Measurements from ENCODE around the gene TAP1. TPM values are rescaled to one million over a fixed set of nuclear protein-coding genes. Genes with fewer than 3 reads are reported as not detected.

Gene TAP1
- total and polyA plus RNA-seq, 2 of the 8 experiments (the other 6 are each of a cell fraction or from before 2014, with no cell fraction given) = 16.8 to 22.0 TPM

- no peaks in the 10 kb centered on the region for H4K20me1 ChIP-seq (replicated peaks in 1 of 2; ENCODE audit: control insufficient read depth in 1 of 2, insufficient read depth in 2 of 2, low read length in 2 of 2)
- no peak overlapping the region for H2BK5ac ChIP-seq (ENCODE audit: low read depth, low read length)
- H3K56ac ChIP-seq (replicated peaks; ENCODE audit: insufficient read length, low read depth, low read length) = no peak overlapping the region
- no peak overlapping the region for H4K8ac ChIP-seq (ENCODE audit: extremely low read depth, insufficient read depth, low read length)
- no peak overlapping the region for H2BK15ac ChIP-seq (ENCODE audit: low read length)
- H4K5ac ChIP-seq (ENCODE audit: insufficient read length, low read depth, low read length) = no peak overlapping the region
- FAIRE-seq = no peak
- no peak overlapping the region for H3K23ac ChIP-seq (ENCODE audit: insufficient read length)
- H3K79me2 ChIP-seq (ENCODE audit: control insufficient read depth in 1 of 2, insufficient read depth in 2 of 2, low read length in 2 of 2) = no peaks in the 10 kb centered on the region
- no peaks in the 10 kb centered on the region for H3K36me3 ChIP-seq (ENCODE audit: control insufficient read depth in 2 of 4, insufficient read depth in 4 of 4, low read length in 3 of 4)
- H3K14ac ChIP-seq (ENCODE audit: insufficient read length) = no peak overlapping the region
- H3K27ac ChIP-seq (ENCODE audit: low read depth, low read length) = no peak overlapping the region
- no peaks in the 10 kb centered on the region for H3K9me3 ChIP-seq (ENCODE audit: insufficient read depth in 2 of 2, low read depth in 1 of 2, low read length in 1 of 2)
- no peak overlapping the region for H2AFZ ChIP-seq (ENCODE audit: low read length)
- no peak overlapping the region for H2AK5ac ChIP-seq (ENCODE audit: low read depth, low read length)
- H3K79me1 ChIP-seq (ENCODE audit: low read depth, low read length) = no peaks in the 10 kb centered on the region
- H4K91ac ChIP-seq (replicated peaks; ENCODE audit: insufficient read length, low read length) = no peak overlapping the region
- ChIA-PET CTCF (ENCODE audit: partially characterized antibody) (interaction anchor here (0.6 to 1.2 kb wide), 2 partner anchors 17 to 383 kb away, joined by 3 read pairs; no protein-coding TSS in a partner anchor), POLR2A (ENCODE audit: partially characterized antibody) (interaction anchor here (1.0 to 1.4 kb wide), 2 partner anchors 150 to 153 kb away, joined by 3 to 4 read pairs; no protein-coding TSS in a partner anchor)
- no peak overlapping the region for H2BK120ac ChIP-seq (replicated peaks; ENCODE audit: low read depth, low read length)
- 86% methylated on average over 2 of the region's 2 CpGs; no CpG with 5 or more reads in 1 of the 2 experiments for WGBS, 2 experiments (ENCODE audit: extremely low coverage in 1 of 2, insufficient coverage in 1 of 2, insufficient read length in 1 of 2, insufficient replicate concordance in 2 of 2, low coverage in 1 of 2, low lambda C conversion rate in 2 of 2, missing lambda C conversion rate in 1 of 2)
- no peaks in the 10 kb centered on the region for H3K23me2 ChIP-seq (ENCODE audit: low read depth, low read length)
- H3K18ac ChIP-seq (ENCODE audit: extremely low read depth, low read length) = no peak overlapping the region
- H3K4me1 ChIP-seq (replicated peaks in 1 of 4; ENCODE audit: control insufficient read depth in 3 of 4, insufficient read depth in 4 of 4, low read length in 3 of 4) = no peaks in the 10 kb centered on the region
- no peak overlapping the region for H3K9ac ChIP-seq (replicated peaks in 1 of 4; ENCODE audit: extremely low read depth in 1 of 4, low read depth in 3 of 4, low read length in 3 of 4)
- no peak overlapping the region for H3K4me2 ChIP-seq (ENCODE audit: insufficient read depth in 1 of 2, low read depth in 2 of 2, low read length in 2 of 2)
- H3K4ac ChIP-seq (replicated peaks; ENCODE audit: insufficient read length, low read depth, low read length) = no peak overlapping the region
- DNase-seq (ENCODE audit: low read depth in 1 of 2, low spot score in 2 of 2) = no peak
- H2BK20ac ChIP-seq (ENCODE audit: low read length) = no peak overlapping the region
- H2BK12ac ChIP-seq (ENCODE audit: low read depth, low read length) = no peak overlapping the region
- no peak overlapping the region for H3K4me3 ChIP-seq (ENCODE audit: extremely low read depth in 1 of 4, insufficient read depth in 2 of 4, low read depth in 3 of 4, low read length in 4 of 4)
- no peaks in the 10 kb centered on the region; a peak in 1 of 7 replicates for H3K27me3 ChIP-seq (replicated peaks in 1 of 4; ENCODE audit: control insufficient read depth in 3 of 4, extremely low read depth in 1 of 4, insufficient read depth in 3 of 4, low read length in 3 of 4)
- no peak for TF ChIP-seq POLR2AphosphoS5 (IDR thresholded peaks at IDR 0.05; ENCODE audit: low read depth, low read length)
- TF ChIP-seq HDAC6 (IDR thresholded peaks at IDR 0.05; ENCODE audit: low read depth, low read length) = no peak
- TF ChIP-seq EGR1 (IDR thresholded peaks at IDR 0.05; ENCODE audit: borderline replicate concordance, low read depth, low read length) = no peak
- TF ChIP-seq FOSL1 (IDR thresholded peaks at IDR 0.05; ENCODE audit: insufficient read depth, low read depth, low read length) = no peak
- TF ChIP-seq MAFK (IDR thresholded peaks at IDR 0.05; ENCODE audit: low read depth, low read length) = no peak
- TF ChIP-seq YY1 (IDR thresholded peaks at IDR 0.05; ENCODE audit: low read depth, low read length) = no peak
- TF ChIP-seq SP1 (IDR thresholded peaks at IDR 0.05; ENCODE audit: low read depth, low read length) = no peak
- no peak for TF ChIP-seq KDM1A (IDR thresholded peaks at IDR 0.05; ENCODE audit: borderline replicate concordance, low read length)
- no peak for TF ChIP-seq NANOG (IDR thresholded peaks at IDR 0.05; ENCODE audit: insufficient read depth, low read depth, low read length, poor library complexity, severe bottlenecking)
- no peak for TF ChIP-seq CBX5 (IDR thresholded peaks at IDR 0.05; ENCODE audit: low read depth, low read length)
- no peak for TF ChIP-seq SP2 (IDR thresholded peaks at IDR 0.05; ENCODE audit: low read length)
- no peak for TF ChIP-seq RNF2 (IDR thresholded peaks at IDR 0.05; ENCODE audit: borderline replicate concordance, low read depth, low read length, missing control alignments, poor library complexity, severe bottlenecking)
- no peak for TF ChIP-seq CEBPB (IDR thresholded peaks at IDR 0.05; ENCODE audit: low read depth, low read length)
- TF ChIP-seq SAP30 (IDR thresholded peaks at IDR 0.05; ENCODE audit: insufficient read depth, insufficient replicate concordance, low read length) = no peak
Observed at GRCh38 chr6:32818867-32819266, 34.6 kb downstream of the TAP1 start.

All from H1 (cell line).